Ectodermal cell (in vitro differentiated cells): Measurements from ENCODE around the gene RSPO1. TPM values are rescaled to one million over a fixed set of nuclear protein-coding genes. Genes with fewer than 3 reads are reported as not detected.
"Not testable (repeated sequence)": the region's sequence is repeated elsewhere in the genome, so short reads cannot be mapped to it uniquely, and the experiment has no call there.

Experiments
- H3K27ac ChIP-seq: 2 replicates; pipeline ENCODE4 v1.7.0; 2013; ENCODE audit warnings: mild to moderate bottlenecking, low read depth, low read length; ENCODE audit not compliant: insufficient read depth, poor library complexity, severe bottlenecking
- H3K27me3 ChIP-seq: 2 replicates; pipeline ENCODE4 v1.7.0; 2013; ENCODE audit warnings: mild to moderate bottlenecking, low read length; ENCODE audit not compliant: insufficient read depth, control insufficient read depth, poor library complexity, severe bottlenecking
- H3K36me3 ChIP-seq: one replicate; pipeline ENCODE4 v1.7.0; 2013; ENCODE audit warnings: low read length; ENCODE audit not compliant: control insufficient read depth, insufficient read depth
- H3K4me1 ChIP-seq: one replicate; pipeline ENCODE4 v1.7.0; 2013; ENCODE audit warnings: low read length; ENCODE audit not compliant: control insufficient read depth, insufficient read depth
- H3K4me3 ChIP-seq: 2 replicates; pipeline ENCODE4 v1.7.0; 2013; ENCODE audit warnings: low read depth, low read length, control low read depth; ENCODE audit not compliant: insufficient read depth
- H3K9me3 ChIP-seq: 2 replicates; pipeline ENCODE4 v1.7.0; 2013; ENCODE audit warnings: mild to moderate bottlenecking, low read length, moderate library complexity; ENCODE audit not compliant: control insufficient read depth
- WGBS, 2 experiments: methylation state at CpG; one replicate each; pipeline ENCODE4 v1.1.7; 2013; ENCODE audit warnings: missing lambda C conversion rate in 2 of 2; 5-methylcytosine and 5-hydroxymethylcytosine counted together
- polyA plus RNA-seq, 4 experiments: library from polyadenylated mRNA; stranded (reverse); fragments of 50-300 nt; gene quantifications; one replicate each; pipeline ENCODE4 v1.2.3, GENCODE V29; 2013

The RSPO1 gene
- 4.1 TPM for polyA plus RNA-seq (2013, experiment 1 of 4)
- 4.3 TPM for polyA plus RNA-seq (2013, experiment 2 of 4)
- 4.3 TPM for polyA plus RNA-seq (2013, experiment 3 of 4)
- polyA plus RNA-seq (2013, experiment 4 of 4) = 4.9 TPM

GRCh38 chr1:37634244-37634991 is at the start of gene RSPO1:
TSS of gene RSPO1 (minus strand) at chr1:37634892. CDS start at chr1:37629661, 5,231 bp downstream.
- H3K9me3 ChIP-seq = no peaks in the 10 kb centered on the region
- H3K27me3 ChIP-seq = peaks cover 100% of the 10 kb centered on the region
- no peak within 1 kb of the TSS for H3K27ac ChIP-seq
- peak within 1 kb of the TSS; percentile 44 for H3K4me3 ChIP-seq
- 1% methylated on average over 72 of the region's 72 CpGs for WGBS, 2 experiments
- H3K4me1 ChIP-seq = peaks cover 42% of the 10 kb centered on the region
- no peaks in the 10 kb centered on the region for H3K36me3 ChIP-seq

DNA sequence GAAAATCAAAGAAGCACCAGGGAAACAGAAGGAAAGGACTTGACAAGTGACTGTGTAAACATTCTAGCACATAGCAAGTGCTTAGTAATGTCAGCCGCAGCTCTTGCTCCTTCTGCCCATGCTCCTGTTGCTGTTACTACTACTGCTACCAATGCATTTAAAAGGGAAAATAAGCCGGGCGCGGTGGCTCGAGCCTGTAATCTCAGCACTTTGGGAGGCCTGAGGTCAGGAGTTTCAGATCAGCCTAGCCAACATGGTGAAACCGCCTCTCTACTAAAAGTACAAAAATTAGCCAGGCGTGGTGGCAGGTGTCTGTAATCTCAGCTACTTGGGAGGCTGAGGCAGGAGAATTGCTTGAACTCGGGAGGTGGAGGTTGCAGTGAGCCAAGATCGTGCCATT is 49.5 kb upstream of the RSPO1 start:
- H3K27ac ChIP-seq = not testable (repeated sequence)
- 85 to 93% methylated on average over 9 of the region's 9 CpGs for WGBS, 2 experiments
- H3K36me3 ChIP-seq = peaks cover 33% of the 10 kb centered on the region

DNA sequence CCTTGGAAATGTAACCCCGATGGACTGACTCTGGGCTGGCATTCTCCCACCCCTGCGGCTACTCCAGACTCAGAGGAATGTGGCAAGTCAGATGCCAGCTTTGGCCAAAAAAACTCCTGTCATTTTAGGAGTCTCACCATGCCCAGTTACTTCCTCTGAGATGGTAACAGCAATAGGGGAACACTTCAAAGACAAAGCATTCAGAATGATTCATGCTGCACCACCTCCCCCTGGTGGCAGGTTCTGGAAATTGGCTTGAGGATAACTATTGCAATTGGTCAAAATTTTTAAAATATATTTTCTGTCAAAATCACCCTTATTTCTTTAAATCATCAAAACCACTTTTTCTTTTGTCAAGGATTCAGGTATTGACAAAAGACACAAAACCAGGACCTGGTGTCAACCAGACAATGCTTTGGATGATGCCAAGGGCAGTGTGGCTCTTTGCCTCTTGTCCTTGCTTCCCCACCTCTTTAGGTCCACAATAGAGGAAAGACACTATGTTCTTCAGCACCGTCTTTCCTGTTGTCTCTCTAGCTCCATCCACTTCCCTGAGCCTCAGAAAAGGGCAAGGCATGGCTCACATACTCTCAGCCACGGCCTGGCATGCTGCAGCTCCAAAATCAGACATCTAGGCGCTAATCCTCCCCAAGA is 47.8 kb upstream of the RSPO1 start:
- Histone ChIP-seq H3K27ac (no peak overlapping the region), H3K36me3 (peaks cover 26% of the 10 kb centered on the region), H3K9me3 (no peaks in the 10 kb centered on the region), H3K4me1 (no peaks in the 10 kb centered on the region), H3K27me3 (no peaks in the 10 kb centered on the region), H3K4me3 (no peak overlapping the region)
- WGBS, 2 experiments = 81 to 86% methylated on average over 5 of the region's 5 CpGs

More for the DNA sequence above, 49.5 kb upstream of the RSPO1 start:
- not testable (repeated sequence) for H3K4me1 ChIP-seq, H3K9me3 ChIP-seq, H3K4me3 ChIP-seq, H3K27me3 ChIP-seq

GRCh38 chr1:37680933-37681332 is 46.2 kb upstream of the RSPO1 start:
- 93 to 94% methylated on average over 3 of the region's 3 CpGs for WGBS, 2 experiments
- H3K4me3 ChIP-seq = no peak overlapping the region
- no peaks in the 10 kb centered on the region for H3K27me3 ChIP-seq
- no peaks in the 10 kb centered on the region for H3K4me1 ChIP-seq
- H3K36me3 ChIP-seq = peaks cover 18% of the 10 kb centered on the region
- no peak overlapping the region for H3K27ac ChIP-seq
- H3K9me3 ChIP-seq = no peaks in the 10 kb centered on the region

- H3K9me3 ChIP-seq = no peaks in the 10 kb centered on the region
- no peaks in the 10 kb centered on the region for H3K4me1 ChIP-seq
- 93 to 96% methylated on average over 5 of the region's 5 CpGs for WGBS, 2 experiments
- no peaks in the 10 kb centered on the region for H3K27me3 ChIP-seq
- H3K27ac ChIP-seq = no peak overlapping the region
- no peak overlapping the region for H3K4me3 ChIP-seq
- H3K36me3 ChIP-seq = peaks cover 9% of the 10 kb centered on the region
Observed at GRCh38 chr1:37677808-37678207, 43.1 kb upstream of the RSPO1 start.

DNA sequence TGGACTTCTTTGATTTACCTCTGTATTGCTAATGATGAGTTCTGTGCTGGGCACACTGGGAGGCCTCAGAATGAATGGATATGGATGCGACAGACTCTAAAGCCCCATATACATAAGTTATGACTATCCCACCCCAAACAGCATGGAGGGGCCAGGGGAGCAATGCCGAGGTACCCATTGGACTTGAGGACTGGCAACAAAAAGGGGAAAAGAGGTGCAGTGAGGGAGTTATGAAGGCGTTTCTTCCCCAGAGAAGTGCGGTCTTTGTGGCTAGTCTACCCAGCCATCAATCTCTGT is 42.4 kb upstream of the RSPO1 start:
- no peaks in the 10 kb centered on the region for H3K4me1 ChIP-seq
- H3K27ac ChIP-seq = no peak overlapping the region
- no peak overlapping the region for H3K4me3 ChIP-seq
- 73 to 81% methylated on average over 3 to 4 of the region's 4 CpGs for WGBS, 2 experiments
- H3K36me3 ChIP-seq = peaks cover 5% of the 10 kb centered on the region
- no peaks in the 10 kb centered on the region for H3K9me3 ChIP-seq
- H3K27me3 ChIP-seq = no peaks in the 10 kb centered on the region

DNA sequence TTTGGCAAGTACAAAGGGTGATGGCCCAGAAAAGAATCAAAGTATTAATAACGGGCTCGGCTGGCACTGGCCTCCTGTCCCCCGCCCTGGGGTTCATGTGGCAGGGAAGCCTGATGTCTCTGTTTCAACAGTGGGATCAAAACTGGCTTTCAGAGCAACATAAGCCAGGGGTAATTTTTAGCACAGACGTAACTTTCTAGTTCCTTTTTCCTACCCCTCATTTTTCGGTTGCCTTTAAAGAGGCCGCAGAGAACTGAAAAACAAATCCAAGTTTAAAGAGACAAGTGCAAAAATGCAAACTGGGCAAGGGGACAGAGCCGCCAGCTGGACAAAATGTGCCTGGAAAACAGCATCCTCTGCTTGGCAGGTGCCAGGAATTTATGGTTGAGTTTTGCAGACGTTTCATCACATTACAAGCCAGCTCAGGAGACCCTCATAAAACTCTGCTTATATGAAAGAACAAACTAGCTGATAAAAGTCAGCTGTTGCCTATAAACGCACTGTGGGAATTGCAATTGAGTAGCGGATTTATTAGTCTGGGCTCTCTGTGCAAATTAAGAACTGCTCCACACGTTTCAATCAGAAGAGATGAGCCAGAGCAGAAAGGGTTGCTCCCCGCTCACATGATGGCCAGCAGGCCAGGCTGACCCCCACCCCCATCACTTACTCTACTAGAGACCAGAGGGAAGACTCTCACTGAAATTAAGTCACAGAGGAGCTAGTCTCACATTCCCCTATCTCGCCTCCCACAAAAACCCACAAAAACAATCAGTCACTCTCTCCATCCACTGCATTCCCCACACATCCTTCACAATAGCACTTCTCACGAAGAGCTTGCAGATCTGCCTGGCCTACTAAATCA is 41.8 kb upstream of the RSPO1 start:
- 78 to 82% methylated on average over 14 of the region's 14 CpGs for WGBS, 2 experiments
- H3K27me3 ChIP-seq = no peaks in the 10 kb centered on the region
- no peaks in the 10 kb centered on the region for H3K4me1 ChIP-seq
- no peak overlapping the region for H3K27ac ChIP-seq
- H3K36me3 ChIP-seq = peaks cover 5% of the 10 kb centered on the region
- no peak overlapping the region for H3K4me3 ChIP-seq
- H3K9me3 ChIP-seq = no peaks in the 10 kb centered on the region

GRCh38 chr1:37673920-37674319 is 39.2 kb upstream of the RSPO1 start:
- WGBS, 2 experiments = 71 to 74% methylated on average over 10 of the region's 10 CpGs
- Histone ChIP-seq H3K27me3 (peaks cover 9% of the 10 kb centered on the region), H3K27ac (no peak overlapping the region), H3K9me3 (no peaks in the 10 kb centered on the region), H3K4me1 (no peaks in the 10 kb centered on the region), H3K36me3 (no peaks in the 10 kb centered on the region), H3K4me3 (no peak overlapping the region)

- no peak overlapping the region for H3K27ac ChIP-seq
- WGBS, 2 experiments = 86 to 87% methylated on average over 9 of the region's 9 CpGs
- H3K4me3 ChIP-seq = no peak overlapping the region
- no peaks in the 10 kb centered on the region for H3K9me3 ChIP-seq
- no peaks in the 10 kb centered on the region for H3K36me3 ChIP-seq
- peaks cover 9% of the 10 kb centered on the region for H3K27me3 ChIP-seq
- peaks cover 2% of the 10 kb centered on the region for H3K4me1 ChIP-seq
Observed at GRCh38 chr1:37672136-37672870, 37.6 kb upstream of the RSPO1 start.
